Neutrophil (primary cell): ENCODE results near the gene NOL6.

ENCODE experiments used
- H3K27ac ChIP-seq: fragments of 200-600 bp; sonication (generic); 2 replicates; pipeline ENCODE4 v1.5.1; 2016; ENCODE audit warnings: mild to moderate bottlenecking, moderate library complexity
- H3K27me3 ChIP-seq: fragments of 200-600 bp; sonication (generic); 2 replicates; pipeline ENCODE4 v1.6.0; 2016; ENCODE audit warnings: mild to moderate bottlenecking
- H3K36me3 ChIP-seq: fragments of 200-600 bp; sonication (generic); 2 replicates; pipeline ENCODE4 v1.5.1; 2017
- H3K4me1 ChIP-seq, 2 experiments: fragments of 200-600 bp in 1 of 2; sonication (generic) in 1 of 2; 1 replicate in 1 of 2; 2 replicates in 1 of 2; pipeline versions ENCODE4 v1.5.1 to v1.6.1; 2013 to 2016; ENCODE audit warnings: low read depth in 1 of 2, low read length in 1 of 2, mild to moderate bottlenecking in 1 of 2, moderate library complexity in 1 of 2; ENCODE audit not compliant: control insufficient read depth in 1 of 2, insufficient read depth in 1 of 2
- H3K4me3 ChIP-seq, 2 experiments: fragments of 200-600 bp in 1 of 2; sonication (generic) in 1 of 2; 1 replicate in 1 of 2; 2 replicates in 1 of 2; pipeline ENCODE4 v1.5.1; 2013 to 2016; ENCODE audit warnings: low read depth in 1 of 2, low read length in 1 of 2, mild to moderate bottlenecking in 1 of 2, moderate library complexity in 1 of 2
- H3K9me3 ChIP-seq: fragments of 200-600 bp; sonication (generic); 2 replicates; pipeline ENCODE4 v1.5.1; 2016
- TF ChIP-seq, protein P1 (sequence below): fragments of 200-600 bp; sonication (generic); IDR thresholded peaks from 2 replicates; pipeline ENCODE4 v1.5.1; 2016; ENCODE audit warnings: antibody characterized with exemption

Gene NOL6

DNA sequence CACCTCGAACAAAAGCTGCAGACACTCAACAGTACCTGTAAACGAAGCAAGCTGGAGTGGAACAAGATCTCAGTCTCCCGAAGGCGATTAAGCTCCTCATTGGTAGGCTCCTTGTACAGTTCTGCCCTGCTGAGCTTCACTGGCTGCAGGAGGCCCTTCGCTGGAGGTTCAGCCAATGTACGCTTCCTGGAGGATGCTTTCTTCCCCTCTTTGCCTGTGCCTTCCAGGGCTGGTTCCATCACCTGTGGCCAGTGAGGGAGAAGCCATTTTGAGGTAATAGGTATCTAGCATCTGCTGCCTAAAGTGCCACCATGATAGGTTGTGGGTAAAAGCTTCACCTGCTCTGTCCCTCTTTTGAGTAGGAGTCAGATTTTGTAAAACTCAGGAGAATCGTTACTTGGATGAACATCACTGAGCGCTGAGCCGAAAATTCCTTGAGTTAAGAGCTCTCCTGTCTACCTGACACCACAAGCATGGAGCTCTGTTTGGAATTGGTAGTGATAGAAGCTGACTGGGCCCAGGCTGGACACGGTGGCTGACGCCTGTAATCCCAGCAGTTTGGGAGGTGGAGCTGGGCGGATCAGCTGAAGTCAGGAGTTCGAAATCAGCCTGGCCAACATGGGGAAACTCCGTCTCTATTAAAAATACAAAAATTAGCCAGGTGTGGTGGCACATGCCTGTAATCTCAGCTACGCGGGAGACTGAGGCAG is 1.4 kb downstream of the NOL6 start:
- H3K36me3 ChIP-seq = peaks cover 43% of the 10 kb centered on the region
- peaks cover 13 to 18% of the 10 kb centered on the region in 2 experiments for H3K4me1 ChIP-seq
- H3K4me3 ChIP-seq = no peak overlapping the region
- H3K9me3 ChIP-seq = no peaks in the 10 kb centered on the region
- no peaks in the 10 kb centered on the region for H3K27me3 ChIP-seq
- TF ChIP-seq, protein P1, sequence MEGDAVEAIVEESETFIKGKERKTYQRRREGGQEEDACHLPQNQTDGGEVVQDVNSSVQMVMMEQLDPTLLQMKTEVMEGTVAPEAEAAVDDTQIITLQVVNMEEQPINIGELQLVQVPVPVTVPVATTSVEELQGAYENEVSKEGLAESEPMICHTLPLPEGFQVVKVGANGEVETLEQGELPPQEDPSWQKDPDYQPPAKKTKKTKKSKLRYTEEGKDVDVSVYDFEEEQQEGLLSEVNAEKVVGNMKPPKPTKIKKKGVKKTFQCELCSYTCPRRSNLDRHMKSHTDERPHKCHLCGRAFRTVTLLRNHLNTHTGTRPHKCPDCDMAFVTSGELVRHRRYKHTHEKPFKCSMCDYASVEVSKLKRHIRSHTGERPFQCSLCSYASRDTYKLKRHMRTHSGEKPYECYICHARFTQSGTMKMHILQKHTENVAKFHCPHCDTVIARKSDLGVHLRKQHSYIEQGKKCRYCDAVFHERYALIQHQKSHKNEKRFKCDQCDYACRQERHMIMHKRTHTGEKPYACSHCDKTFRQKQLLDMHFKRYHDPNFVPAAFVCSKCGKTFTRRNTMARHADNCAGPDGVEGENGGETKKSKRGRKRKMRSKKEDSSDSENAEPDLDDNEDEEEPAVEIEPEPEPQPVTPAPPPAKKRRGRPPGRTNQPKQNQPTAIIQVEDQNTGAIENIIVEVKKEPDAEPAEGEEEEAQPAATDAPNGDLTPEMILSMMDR = no peak
- no peak overlapping the region for H3K27ac ChIP-seq

DNA sequence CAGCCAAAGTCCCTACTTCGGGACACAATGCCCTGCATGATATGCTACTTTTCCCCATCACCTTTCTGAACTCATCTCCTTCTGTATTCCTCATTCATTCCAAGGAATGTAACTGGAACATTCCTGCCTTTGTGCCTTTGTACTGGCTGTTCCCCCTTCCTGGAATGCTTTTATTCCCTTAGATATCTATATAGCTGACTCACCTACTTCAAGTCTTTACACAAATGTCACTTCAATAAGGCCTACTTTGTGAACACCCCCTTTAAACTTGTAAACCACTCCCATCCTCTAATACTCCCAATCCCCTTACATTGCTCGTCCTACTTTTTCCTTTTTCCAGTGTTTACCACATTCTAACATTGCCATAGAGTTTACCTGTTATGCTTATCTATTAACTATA is 2.4 kb downstream of the NOL6 start:
- Histone ChIP-seq H3K36me3 (peaks cover 46% of the 10 kb centered on the region), H3K4me1 (peaks cover 13 to 18% of the 10 kb centered on the region in 2 experiments), H3K9me3 (no peaks in the 10 kb centered on the region), H3K27ac (no peak overlapping the region), H3K4me3 (no peak overlapping the region), H3K27me3 (no peaks in the 10 kb centered on the region)
- TF ChIP-seq, protein P1 = no peak

DNA sequence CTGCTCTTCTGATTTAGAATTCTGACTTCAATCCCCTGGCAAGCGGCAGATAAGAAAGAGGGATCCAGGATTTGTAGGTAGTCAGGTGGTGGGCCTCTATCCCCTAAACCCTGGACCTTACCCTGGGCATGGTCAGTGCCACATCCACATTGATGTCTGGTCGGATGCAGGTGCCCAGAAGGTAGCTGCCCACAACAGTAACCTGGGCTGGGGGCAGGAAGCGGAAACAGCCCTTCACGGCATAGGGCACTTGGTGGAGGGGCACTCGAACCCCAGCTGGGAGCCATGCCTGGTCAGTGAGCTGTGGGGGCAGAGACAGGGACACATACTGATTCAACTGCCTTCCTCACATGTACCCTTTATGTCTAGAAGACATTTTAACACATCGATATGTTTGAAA is 3.8 kb downstream of the NOL6 start:
- H3K36me3 ChIP-seq = peaks cover 61% of the 10 kb centered on the region

DNA sequence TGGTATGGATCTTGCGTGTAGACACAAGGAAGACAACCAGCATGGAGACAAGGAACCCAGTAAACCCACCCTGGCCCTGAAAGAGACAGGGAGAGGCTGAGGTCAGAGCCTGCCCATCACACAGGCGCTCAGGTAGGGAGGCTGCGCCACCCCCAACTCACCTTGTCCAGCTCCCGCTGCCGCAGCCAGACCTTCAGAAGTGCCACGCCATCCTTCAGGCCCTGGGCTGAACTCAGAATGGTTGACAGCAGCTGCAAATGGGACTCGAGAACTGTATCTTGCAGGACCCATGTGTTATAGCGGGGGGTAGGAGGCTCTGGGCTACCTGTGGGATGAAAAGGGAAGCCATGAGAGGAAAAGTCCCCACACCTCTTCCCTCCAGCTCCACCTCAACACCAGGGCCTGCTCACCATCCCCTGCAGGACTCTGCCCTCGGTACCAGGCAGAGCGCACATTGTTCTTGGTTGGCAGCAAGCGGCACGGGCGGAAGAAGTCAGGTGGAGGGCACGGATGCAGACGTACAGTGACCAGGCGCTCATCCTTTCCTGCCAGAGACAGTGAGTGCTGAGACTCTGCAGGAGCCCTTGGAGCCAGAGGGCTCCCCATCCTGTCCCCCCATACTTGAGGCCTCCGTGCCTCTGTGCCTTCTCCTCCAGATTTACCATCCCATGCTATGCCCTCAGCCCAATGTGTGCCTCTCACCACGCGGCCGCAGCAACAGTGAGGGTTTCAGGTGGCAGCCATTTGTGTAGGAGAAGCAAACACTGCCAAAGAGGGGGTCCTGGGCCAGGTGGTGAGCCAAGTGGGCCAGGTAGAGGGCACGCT is 4.7 kb downstream of the NOL6 start:
- TF ChIP-seq, protein P1 = no peak
- Histone ChIP-seq H3K36me3 (peaks cover 70% of the 10 kb centered on the region), H3K27ac (no peak overlapping the region), H3K27me3 (no peaks in the 10 kb centered on the region), H3K9me3 (no peaks in the 10 kb centered on the region), H3K4me1 (peaks cover 8 to 10% of the 10 kb centered on the region in 2 experiments), H3K4me3 (no peak overlapping the region)

More for the DNA sequence above, 3.8 kb downstream of the NOL6 start:
- TF ChIP-seq, protein P1 = no peak
- Histone ChIP-seq H3K4me3 (no peak overlapping the region), H3K27ac (no peak overlapping the region), H3K9me3 (no peaks in the 10 kb centered on the region), H3K4me1 (peaks cover 13 to 18% of the 10 kb centered on the region in 2 experiments), H3K27me3 (no peaks in the 10 kb centered on the region)

DNA sequence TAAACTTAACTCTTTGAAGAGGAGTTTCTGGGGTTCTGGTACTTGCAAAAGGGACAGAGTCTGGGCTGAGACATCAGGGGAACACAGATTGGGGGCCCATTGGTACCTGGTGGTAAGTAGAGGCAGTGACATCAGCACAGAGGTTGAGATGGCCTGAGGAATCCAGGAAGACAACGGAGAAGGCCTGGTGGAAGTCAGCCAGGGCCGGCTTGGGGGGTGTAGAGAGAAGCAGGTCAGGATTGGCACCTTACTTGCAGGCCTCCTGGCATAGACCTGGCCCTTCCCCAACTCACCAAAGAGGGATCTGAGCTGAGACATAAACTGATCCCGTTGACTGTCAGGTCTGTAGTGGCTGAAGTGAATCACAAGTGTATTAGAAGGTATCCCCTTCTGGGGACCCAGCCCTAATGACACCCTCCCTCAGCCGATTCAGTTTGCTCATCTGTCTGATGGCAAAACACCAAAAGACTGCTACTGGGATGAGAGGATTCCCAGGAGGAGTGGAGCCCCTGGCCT is 5.5 kb downstream of the NOL6 start:
- Histone ChIP-seq H3K27ac (no peak overlapping the region), H3K4me1 (peaks cover 4 to 6% of the 10 kb centered on the region in 2 experiments), H3K4me3 (no peak overlapping the region), H3K27me3 (no peaks in the 10 kb centered on the region), H3K36me3 (peaks cover 77% of the 10 kb centered on the region), H3K9me3 (no peaks in the 10 kb centered on the region)
- TF ChIP-seq, protein P1 = no peak
